GM12875 (cell line): ENCODE results near the gene ATP13A3.

ENCODE experiments used
- H3K4me3 ChIP-seq: one replicate; pipeline ENCODE4 v1.5.1; 2011; ENCODE audit warnings: low read depth, low read length, control low read depth
- TF ChIP-seq, protein P1 (sequence below): IDR thresholded peaks from 2 replicates; pipeline ENCODE4 v1.5.1; 2011; ENCODE audit warnings: low read depth, mild to moderate bottlenecking, control low read depth, inconsistent platforms, low read length, moderate library complexity, borderline replicate concordance; ENCODE audit not compliant: insufficient read depth

The ATP13A3 gene

GRCh38 chr3:194474675-194475074 is 12.1 kb downstream of the ATP13A3 start:
- H3K4me3 ChIP-seq, result no peak overlapping the region
- TF ChIP-seq, protein P1, sequence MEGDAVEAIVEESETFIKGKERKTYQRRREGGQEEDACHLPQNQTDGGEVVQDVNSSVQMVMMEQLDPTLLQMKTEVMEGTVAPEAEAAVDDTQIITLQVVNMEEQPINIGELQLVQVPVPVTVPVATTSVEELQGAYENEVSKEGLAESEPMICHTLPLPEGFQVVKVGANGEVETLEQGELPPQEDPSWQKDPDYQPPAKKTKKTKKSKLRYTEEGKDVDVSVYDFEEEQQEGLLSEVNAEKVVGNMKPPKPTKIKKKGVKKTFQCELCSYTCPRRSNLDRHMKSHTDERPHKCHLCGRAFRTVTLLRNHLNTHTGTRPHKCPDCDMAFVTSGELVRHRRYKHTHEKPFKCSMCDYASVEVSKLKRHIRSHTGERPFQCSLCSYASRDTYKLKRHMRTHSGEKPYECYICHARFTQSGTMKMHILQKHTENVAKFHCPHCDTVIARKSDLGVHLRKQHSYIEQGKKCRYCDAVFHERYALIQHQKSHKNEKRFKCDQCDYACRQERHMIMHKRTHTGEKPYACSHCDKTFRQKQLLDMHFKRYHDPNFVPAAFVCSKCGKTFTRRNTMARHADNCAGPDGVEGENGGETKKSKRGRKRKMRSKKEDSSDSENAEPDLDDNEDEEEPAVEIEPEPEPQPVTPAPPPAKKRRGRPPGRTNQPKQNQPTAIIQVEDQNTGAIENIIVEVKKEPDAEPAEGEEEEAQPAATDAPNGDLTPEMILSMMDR, result no peak

DNA sequence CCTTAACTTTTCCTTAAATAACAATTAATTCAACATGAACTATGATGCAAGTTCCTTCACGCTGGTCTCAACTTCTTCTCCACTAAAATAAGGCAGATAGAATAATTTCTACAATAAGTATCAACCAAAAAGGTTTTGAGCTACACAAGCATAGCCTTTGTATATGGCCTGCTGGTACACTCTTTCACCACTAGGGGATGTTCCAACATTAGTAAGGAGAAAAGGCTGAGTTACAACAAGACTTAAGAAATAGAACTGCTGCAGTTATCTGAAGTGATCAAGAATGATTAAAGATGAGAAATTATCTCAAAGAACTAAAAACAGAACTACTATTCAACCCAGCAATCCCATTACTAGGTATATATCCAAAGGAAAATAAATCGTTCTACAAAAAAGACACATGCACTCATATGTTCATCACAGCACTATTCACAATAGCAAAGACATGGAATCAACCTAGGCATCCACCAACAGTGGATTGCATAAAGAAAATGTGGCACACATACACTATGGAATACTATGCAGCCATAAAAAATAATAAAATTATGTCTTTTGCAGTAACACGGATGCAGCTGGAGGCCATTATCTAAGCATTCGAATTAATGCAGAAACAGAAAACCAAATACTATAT is 14.4 kb downstream of the ATP13A3 start:
- H3K4me3 ChIP-seq, result no peak overlapping the region
- TF ChIP-seq, protein P1, result peak; percentile 89

- no peak overlapping the region for H3K4me3 ChIP-seq
- TF ChIP-seq, protein P1, result no peak
These were observed 14.9 kb downstream of the ATP13A3 start for GRCh38 chr3:194471863-194472262.

- H3K4me3 ChIP-seq, result no peak overlapping the region
- TF ChIP-seq, protein P1, result no peak
These were observed 16.2 kb downstream of the ATP13A3 start for GRCh38 chr3:194470615-194471014.

- H3K4me3 ChIP-seq, result no peak overlapping the region
- TF ChIP-seq, protein P1, result no peak
These were observed 16.8 kb downstream of the ATP13A3 start for GRCh38 chr3:194469977-194470376.

DNA sequence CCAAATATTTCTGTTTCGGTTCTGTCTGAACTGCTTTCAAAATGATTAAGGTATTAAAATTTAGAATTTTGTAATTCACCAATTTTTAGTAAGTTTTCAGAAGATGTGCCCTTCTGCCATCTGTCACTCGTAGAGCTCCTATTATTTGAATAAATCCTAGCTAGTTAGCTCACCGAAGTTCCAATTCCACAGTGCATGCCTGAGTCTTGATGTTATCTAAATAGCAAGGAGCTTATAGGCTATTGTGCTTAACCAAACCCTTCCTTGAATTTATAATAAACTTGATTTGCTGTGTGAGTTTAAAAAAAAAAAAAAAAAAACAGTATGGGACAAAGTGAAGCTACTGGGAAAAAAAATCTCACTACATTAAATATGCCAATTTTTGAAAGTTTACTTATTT is 18.7 kb downstream of the ATP13A3 start:
- TF ChIP-seq, protein P1, result no peak
- no peak overlapping the region for H3K4me3 ChIP-seq

DNA sequence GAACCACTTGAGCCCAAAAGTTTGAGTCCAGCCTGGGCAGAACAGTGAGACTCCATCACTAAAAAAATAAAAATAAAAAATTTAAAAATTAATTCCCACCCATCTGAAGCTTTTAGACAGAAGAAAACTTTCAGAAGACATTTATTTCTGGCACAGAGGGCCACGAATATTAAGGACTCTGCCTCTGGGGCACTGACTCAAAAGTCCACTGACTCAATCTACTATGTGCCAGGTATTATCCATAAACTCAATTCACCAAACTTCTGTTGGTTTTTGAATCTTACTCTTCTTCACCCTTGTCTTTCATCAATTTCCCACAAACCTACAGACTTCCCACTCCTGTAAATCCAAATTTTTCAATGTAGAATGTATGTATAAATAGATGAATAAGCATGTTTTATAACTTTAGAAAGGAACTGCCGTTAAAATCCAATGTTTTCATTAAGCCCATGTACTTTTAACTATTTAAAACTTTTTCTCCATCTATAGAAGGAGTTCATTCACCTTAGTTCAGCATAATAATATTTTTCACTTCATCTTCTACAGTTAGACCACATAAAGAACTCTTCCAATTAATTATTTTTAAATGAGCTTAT is 19.9 kb downstream of the ATP13A3 start:
- TF ChIP-seq, protein P1, result no peak

More for the DNA sequence above, 19.9 kb downstream of the ATP13A3 start:
- H3K4me3 ChIP-seq, result no peak overlapping the region
